GM23338 (cell line): ENCODE measurements around the gene FGFR3. TPM values are rescaled to one million over a fixed set of nuclear protein-coding genes. Genes with fewer than 3 reads are reported as not detected.

Experiments used
- ATAC-seq: fragments of 200-7000 bp; cut with Tn5 transposase; 3 replicates; pipeline ENCODE4 v1.9.1; 2020
- DNase-seq: peaks from one replicate; pipeline ENCODE4 v3.0.0-alpha.2; 2015; ENCODE audit warnings: low spot score
- H2AFZ ChIP-seq: fragments of 200-600 bp; sonication (generic); 2 replicates; pipeline ENCODE4 v1.8.0; 2016; ENCODE audit warnings: antibody characterized with exemption, mild to moderate bottlenecking, moderate library complexity
- H3F3A ChIP-seq: fragments of 200-600 bp; sonication (generic); replicated peaks from 2 replicates; pipeline ENCODE4 v1.8.0; 2017; ENCODE audit warnings: antibody characterized with exemption, mixed run types, low read depth
- H3K27ac ChIP-seq: fragments of 200-600 bp; sonication (generic); 2 replicates; pipeline ENCODE4 v1.6.1; 2016; ENCODE audit warnings: low read depth
- H3K27me3 ChIP-seq: fragments of 200-600 bp; sonication (generic); 2 replicates; pipeline ENCODE4 v1.8.0; 2016; ENCODE audit warnings: mild to moderate bottlenecking, mixed run types, moderate library complexity; ENCODE audit not compliant: insufficient read depth
- H3K36me3 ChIP-seq: fragments of 200-600 bp; sonication (generic); 2 replicates; pipeline ENCODE4 v1.8.0; 2016; ENCODE audit warnings: mild to moderate bottlenecking; ENCODE audit not compliant: insufficient read depth
- H3K4me1 ChIP-seq: fragments of 200-600 bp; sonication (generic); 2 replicates; pipeline ENCODE4 v1.8.0; 2016; ENCODE audit warnings: mild to moderate bottlenecking, moderate library complexity; ENCODE audit not compliant: insufficient read depth
- H3K4me2 ChIP-seq: fragments of 200-600 bp; sonication (generic); 2 replicates; pipeline ENCODE4 v1.7.1; 2017; ENCODE audit warnings: mixed run types
- H3K4me3 ChIP-seq: fragments of 200-600 bp; sonication (generic); 2 replicates; pipeline ENCODE4 v1.6.1; 2016; ENCODE audit warnings: mixed run types
- H3K79me2 ChIP-seq: fragments of 200-600 bp; sonication (generic); replicated peaks from 2 replicates; pipeline ENCODE4 v1.8.0; 2017; ENCODE audit warnings: mild to moderate bottlenecking; ENCODE audit not compliant: insufficient read depth
- H3K9me2 ChIP-seq: fragments of 200-600 bp; sonication (generic); 2 replicates; pipeline ENCODE4 v1.8.0; 2017; ENCODE audit not compliant: insufficient read depth
- H4K20me1 ChIP-seq: fragments of 200-600 bp; sonication (generic); replicated peaks from 2 replicates; pipeline ENCODE4 v1.8.0; 2017; ENCODE audit warnings: mild to moderate bottlenecking; ENCODE audit not compliant: insufficient read depth
- H3K27ac Mint-ChIP-seq: 2 replicates; pipeline ENCODE4 v1.8.0; 2020; ENCODE audit warnings: inconsistent platforms, mild to moderate bottlenecking, moderate library complexity, mixed read lengths
- H3K27me3 Mint-ChIP-seq: 3 replicates; pipeline ENCODE4 v1.8.0; 2022; ENCODE audit warnings: low read depth, mild to moderate bottlenecking, moderate library complexity, mixed read lengths, inconsistent platforms; ENCODE audit not compliant: insufficient read depth, poor library complexity
- H3K36me3 Mint-ChIP-seq: 3 replicates; pipeline ENCODE4 v1.8.0; 2021; ENCODE audit warnings: low read depth, mild to moderate bottlenecking, inconsistent platforms, moderate library complexity, mixed read lengths
- H3K4me1 Mint-ChIP-seq: 3 replicates; pipeline ENCODE4 v1.8.0; 2020; ENCODE audit warnings: mild to moderate bottlenecking, inconsistent platforms, mixed read lengths
- H3K4me3 Mint-ChIP-seq: 3 replicates; pipeline ENCODE4 v1.8.0; 2021; ENCODE audit warnings: moderate library complexity, mild to moderate bottlenecking, inconsistent platforms, mixed read lengths
- H3K9me3 Mint-ChIP-seq: 3 replicates; pipeline ENCODE4 v1.8.0; 2020; ENCODE audit warnings: moderate library complexity, mild to moderate bottlenecking, inconsistent platforms, mixed read lengths
- JUNB ChIP-seq: IDR thresholded peaks from one replicate; pipeline ENCODE4 v1.6.1; 2016; ENCODE audit warnings: antibody characterized with exemption; ENCODE audit not compliant: unreplicated experiment
- NANOG ChIP-seq: IDR thresholded peaks from 2 replicates; pipeline ENCODE4 v1.6.1; 2016; ENCODE audit warnings: antibody characterized with exemption, borderline replicate concordance
- STAT1 ChIP-seq: IDR thresholded peaks from one replicate; pipeline ENCODE4 v1.6.1; 2016; ENCODE audit warnings: antibody characterized with exemption; ENCODE audit not compliant: unreplicated experiment
- polyA plus RNA-seq: library from polyadenylated mRNA; unstranded; fragments of >200 nt; fragmentation: Nextera tagmentation; extraction: Ambion mirVana; gene quantifications from 2 replicates; pipeline ENCODE4 v1.2.1, GENCODE V29; 2016
- total RNA-seq: library from RNA; depleted of rRNA; stranded (reverse); fragments of >200 nt; shearing (Covaris generic); gene quantifications from 2 replicates; pipeline ENCODE4 v1.2.3, GENCODE V29; 2014
- TF ChIP-seq, protein P1 (sequence below): IDR thresholded peaks from one replicate; pipeline ENCODE4 v1.6.1; 2018; ENCODE audit warnings: antibody characterized with exemption; ENCODE audit not compliant: unreplicated experiment
- TF ChIP-seq, protein P2 (sequence below): fragments of 250-450 bp; sonication (Bioruptor Pico); IDR thresholded peaks from 2 replicates; pipeline ENCODE4 v1.5.0; 2020; ENCODE audit warnings: mild to moderate bottlenecking, moderate library complexity

FGFR3 gene
- total and polyA plus RNA-seq, 2 experiments from 2014 or later: 3.6 to 17.4 TPM

DNA sequence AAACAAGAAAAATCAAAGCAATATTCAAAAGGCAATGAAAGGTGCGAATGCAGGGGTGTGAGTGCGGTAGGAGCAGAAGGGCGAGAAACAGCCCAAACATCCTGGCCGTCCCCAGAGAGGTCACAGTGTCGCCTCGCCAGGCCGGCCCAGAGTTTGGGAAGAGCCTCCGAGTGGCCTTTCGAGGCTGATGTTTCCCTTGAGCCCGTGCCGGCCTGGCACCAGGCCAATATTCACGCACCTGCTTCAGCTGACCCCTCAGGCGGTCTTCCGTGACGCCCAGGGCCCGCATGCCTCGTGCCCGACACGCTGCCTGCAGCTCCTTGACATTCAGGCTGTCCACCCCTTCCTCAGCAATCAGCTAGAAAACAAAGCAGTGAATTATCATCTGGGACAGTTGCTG is 32.2 kb downstream of the FGFR3 start (continued):
- TF ChIP-seq, protein P1, sequence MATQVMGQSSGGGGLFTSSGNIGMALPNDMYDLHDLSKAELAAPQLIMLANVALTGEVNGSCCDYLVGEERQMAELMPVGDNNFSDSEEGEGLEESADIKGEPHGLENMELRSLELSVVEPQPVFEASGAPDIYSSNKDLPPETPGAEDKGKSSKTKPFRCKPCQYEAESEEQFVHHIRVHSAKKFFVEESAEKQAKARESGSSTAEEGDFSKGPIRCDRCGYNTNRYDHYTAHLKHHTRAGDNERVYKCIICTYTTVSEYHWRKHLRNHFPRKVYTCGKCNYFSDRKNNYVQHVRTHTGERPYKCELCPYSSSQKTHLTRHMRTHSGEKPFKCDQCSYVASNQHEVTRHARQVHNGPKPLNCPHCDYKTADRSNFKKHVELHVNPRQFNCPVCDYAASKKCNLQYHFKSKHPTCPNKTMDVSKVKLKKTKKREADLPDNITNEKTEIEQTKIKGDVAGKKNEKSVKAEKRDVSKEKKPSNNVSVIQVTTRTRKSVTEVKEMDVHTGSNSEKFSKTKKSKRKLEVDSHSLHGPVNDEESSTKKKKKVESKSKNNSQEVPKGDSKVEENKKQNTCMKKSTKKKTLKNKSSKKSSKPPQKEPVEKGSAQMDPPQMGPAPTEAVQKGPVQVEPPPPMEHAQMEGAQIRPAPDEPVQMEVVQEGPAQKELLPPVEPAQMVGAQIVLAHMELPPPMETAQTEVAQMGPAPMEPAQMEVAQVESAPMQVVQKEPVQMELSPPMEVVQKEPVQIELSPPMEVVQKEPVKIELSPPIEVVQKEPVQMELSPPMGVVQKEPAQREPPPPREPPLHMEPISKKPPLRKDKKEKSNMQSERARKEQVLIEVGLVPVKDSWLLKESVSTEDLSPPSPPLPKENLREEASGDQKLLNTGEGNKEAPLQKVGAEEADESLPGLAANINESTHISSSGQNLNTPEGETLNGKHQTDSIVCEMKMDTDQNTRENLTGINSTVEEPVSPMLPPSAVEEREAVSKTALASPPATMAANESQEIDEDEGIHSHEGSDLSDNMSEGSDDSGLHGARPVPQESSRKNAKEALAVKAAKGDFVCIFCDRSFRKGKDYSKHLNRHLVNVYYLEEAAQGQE: no peak
- TF ChIP-seq STAT1 (no peak), NANOG (no peak)

DNA sequence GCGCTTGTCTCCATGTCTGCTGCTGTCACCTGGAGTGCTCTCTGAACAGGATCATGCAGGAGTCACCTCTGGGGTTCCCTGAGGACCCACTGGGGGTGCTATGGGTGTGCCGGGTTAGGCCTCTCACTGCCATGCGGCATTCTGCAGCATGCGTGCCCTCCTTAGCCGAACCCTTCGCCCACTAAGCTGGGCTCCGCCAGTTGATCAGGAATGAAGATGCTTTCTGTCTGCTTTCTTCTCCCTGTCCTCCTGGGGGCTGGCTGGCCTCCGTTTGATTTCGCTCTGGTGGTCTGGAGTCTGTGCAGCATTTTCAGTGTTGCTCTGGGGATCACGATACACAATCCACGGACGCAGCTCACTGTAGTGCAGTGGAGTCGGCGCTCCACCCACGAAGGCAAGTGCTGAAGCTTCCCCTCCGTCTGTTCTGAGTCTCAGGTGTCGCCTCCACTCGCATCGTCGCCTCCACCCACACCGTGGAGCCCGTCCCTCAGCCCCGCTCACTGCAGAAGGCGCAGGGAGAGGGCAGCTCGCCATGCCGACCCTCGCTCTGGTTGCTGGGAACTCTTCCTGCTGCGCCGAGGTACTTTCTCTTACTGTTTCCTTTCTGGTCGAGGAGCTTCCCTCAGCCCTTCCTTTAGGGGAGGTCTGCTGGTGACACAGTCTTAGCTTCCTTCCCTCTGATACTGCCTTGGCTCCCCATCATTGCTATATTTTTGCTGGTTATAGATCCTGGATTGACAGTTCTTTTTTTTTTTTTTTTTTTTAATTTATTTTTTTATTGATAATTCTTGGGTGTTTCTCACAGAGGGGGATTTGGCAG is 33.6 kb downstream of the FGFR3 start:
- Histone ChIP-seq H3K4me3 (no peak overlapping the region), H2AFZ (no peak overlapping the region), H3K36me3 (peaks cover 3% of the 10 kb centered on the region), H3K4me1 (no peaks in the 10 kb centered on the region), H3K79me2 (no peaks in the 10 kb centered on the region), H3K27me3 (no peaks in the 10 kb centered on the region), H3K27ac (no peak overlapping the region), H4K20me1 (no peaks in the 10 kb centered on the region; the same call in 1 of the 2 replicates), H3K4me2 (no peak overlapping the region), H3F3A (no peaks in the 10 kb centered on the region; the same call in 1 of the 2 replicates), H3K9me2 (no peaks in the 10 kb centered on the region)
- Mint-ChIP-seq H3K27me3 (peaks cover 18% of the 10 kb centered on the region), H3K9me3 (peaks cover 14% of the 10 kb centered on the region), H3K4me3 (no peak overlapping the region), H3K27ac (no peak overlapping the region; the same call in 1 of the 2 replicates), H3K4me1 (peaks cover 10% of the 10 kb centered on the region), H3K36me3 (peaks cover 64% of the 10 kb centered on the region)
- TF ChIP-seq, protein P2, sequence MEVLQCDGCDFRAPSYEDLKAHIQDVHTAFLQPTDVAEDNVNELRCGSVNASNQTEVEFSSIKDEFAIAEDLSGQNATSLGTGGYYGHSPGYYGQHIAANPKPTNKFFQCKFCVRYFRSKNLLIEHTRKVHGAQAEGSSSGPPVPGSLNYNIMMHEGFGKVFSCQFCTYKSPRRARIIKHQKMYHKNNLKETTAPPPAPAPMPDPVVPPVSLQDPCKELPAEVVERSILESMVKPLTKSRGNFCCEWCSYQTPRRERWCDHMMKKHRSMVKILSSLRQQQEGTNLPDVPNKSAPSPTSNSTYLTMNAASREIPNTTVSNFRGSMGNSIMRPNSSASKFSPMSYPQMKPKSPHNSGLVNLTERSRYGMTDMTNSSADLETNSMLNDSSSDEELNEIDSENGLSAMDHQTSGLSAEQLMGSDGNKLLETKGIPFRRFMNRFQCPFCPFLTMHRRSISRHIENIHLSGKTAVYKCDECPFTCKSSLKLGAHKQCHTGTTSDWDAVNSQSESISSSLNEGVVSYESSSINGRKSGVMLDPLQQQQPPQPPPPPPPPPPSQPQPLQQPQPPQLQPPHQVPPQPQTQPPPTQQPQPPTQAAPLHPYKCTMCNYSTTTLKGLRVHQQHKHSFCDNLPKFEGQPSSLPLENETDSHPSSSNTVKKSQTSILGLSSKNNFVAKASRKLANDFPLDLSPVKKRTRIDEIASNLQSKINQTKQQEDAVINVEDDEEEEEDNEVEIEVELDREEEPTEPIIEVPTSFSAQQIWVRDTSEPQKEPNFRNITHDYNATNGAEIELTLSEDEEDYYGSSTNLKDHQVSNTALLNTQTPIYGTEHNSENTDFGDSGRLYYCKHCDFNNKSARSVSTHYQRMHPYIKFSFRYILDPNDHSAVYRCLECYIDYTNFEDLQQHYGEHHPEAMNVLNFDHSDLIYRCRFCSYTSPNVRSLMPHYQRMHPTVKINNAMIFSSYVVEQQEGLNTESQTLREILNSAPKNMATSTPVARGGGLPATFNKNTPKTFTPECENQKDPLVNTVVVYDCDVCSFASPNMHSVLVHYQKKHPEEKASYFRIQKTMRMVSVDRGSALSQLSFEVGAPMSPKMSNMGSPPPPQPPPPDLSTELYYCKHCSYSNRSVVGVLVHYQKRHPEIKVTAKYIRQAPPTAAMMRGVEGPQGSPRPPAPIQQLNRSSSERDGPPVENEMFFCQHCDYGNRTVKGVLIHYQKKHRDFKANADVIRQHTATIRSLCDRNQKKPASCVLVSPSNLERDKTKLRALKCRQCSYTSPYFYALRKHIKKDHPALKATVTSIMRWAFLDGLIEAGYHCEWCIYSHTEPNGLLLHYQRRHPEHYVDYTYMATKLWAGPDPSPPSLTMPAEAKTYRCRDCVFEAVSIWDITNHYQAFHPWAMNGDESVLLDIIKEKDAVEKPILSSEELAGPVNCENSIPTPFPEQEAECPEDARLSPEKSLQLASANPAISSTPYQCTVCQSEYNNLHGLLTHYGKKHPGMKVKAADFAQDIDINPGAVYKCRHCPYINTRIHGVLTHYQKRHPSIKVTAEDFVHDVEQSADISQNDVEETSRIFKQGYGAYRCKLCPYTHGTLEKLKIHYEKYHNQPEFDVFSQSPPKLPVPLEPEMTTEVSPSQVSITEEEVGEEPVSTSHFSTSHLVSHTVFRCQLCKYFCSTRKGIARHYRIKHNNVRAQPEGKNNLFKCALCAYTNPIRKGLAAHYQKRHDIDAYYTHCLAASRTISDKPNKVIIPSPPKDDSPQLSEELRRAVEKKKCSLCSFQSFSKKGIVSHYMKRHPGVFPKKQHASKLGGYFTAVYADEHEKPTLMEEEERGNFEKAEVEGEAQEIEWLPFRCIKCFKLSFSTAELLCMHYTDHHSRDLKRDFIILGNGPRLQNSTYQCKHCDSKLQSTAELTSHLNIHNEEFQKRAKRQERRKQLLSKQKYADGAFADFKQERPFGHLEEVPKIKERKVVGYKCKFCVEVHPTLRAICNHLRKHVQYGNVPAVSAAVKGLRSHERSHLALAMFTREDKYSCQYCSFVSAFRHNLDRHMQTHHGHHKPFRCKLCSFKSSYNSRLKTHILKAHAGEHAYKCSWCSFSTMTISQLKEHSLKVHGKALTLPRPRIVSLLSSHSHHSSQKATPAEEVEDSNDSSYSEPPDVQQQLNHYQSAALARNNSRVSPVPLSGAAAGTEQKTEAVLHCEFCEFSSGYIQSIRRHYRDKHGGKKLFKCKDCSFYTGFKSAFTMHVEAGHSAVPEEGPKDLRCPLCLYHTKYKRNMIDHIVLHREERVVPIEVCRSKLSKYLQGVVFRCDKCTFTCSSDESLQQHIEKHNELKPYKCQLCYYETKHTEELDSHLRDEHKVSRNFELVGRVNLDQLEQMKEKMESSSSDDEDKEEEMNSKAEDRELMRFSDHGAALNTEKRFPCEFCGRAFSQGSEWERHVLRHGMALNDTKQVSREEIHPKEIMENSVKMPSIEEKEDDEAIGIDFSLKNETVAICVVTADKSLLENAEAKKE (CRISPR knock-in tag): no peak
- TF ChIP-seq JUNB: no peak
- no peak for DNase-seq
- no peak for ATAC-seq
